ENCODE results near the gene LILRA5. TPM values are rescaled to one million over a fixed set of nuclear protein-coding genes. Genes with fewer than 3 reads are reported as not detected.
"Not testable (repeated sequence)": the region's sequence is repeated elsewhere in the genome, so short reads cannot be mapped to it uniquely, and the experiment has no call there.

The LILRA5 gene
- total RNA-seq: 1 to 10 TPM in 3 of 5 donors, not detected in 2; 2.6 to 8.5 (median 2.9) TPM
- polyA plus RNA-seq: 1 to 10 TPM; 1.1 to 2.9 (median 1.2) TPM
- long read RNA-seq, donor 1: 0 reads
- long read RNA-seq, donor 2: 0 reads
- long read RNA-seq, donor 3: 0 reads
- long read RNA-seq, donor 4: 0 reads
- long read RNA-seq, donor 5: 0 reads
- long read RNA-seq, donor 6: 0 reads
- long read RNA-seq, donor 7, partial matches to known transcripts: 0 of 1 reads
- long read RNA-seq, donor 7, other reads (novel, unspliced or antisense): 0 of 1 reads
- long read RNA-seq, donor 8: 0 reads
- long read RNA-seq, donor 9: 0 reads
- long read RNA-seq, donor 10: 0 reads

DNA sequence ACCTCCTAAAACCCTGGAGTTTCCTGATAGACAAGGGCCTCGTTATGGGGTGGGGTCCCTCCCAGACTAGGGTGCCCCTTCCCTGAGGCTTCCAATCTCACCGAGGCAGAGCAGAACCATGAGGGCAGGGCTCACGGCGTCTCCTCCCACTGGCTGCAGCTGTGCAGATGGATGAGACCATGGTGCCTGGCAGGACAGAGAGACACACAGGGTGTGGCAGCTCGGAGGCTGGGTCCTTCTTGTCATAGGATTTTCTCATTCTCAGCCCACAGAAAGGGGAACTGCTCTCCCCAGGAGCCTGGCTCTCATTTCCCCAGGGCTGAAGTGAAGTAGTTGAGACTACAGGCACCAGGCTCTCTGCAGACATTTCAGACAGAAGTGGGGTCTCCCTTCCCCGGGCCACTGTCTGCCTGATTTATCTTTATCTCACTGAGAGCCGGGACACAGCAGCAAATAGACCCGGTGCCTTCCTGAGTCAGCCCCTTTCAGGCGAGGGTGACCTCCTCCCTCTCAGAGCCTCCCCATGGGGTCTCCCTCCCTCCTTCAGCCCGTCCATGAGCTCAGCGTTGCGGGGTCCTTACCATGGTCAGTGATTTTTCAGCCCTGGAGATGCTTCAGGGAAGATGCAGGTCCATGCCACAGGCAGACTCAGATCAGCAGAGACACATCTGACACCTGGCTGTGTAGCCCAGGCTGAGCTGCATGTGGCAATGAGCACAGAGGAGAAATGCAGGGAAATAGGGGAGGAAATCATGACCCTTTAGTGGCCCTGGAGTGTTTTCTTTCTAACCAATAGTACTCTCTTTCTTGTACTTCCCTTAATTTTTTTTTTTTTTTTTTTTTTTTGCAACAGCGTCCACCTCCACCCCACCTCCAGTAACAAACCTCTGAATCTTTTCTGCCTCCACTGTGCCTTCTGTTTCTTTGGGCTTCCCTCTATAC, at the start of gene LILRA5:
Gene LILRA5 (minus strand): TSS at position 731 of the 942 bp plus-strand sequence. CDS start 147 bp downstream, at position 584.
- H3K27ac ChIP-seq: peak within 1 kb of the TSS in 2 of 5 donors; percentile 28 to 65
- WGBS, 5 donors: 32 to 54% (median 49%) methylated on average over 6 to 13 of the region's 13 CpGs

DNA sequence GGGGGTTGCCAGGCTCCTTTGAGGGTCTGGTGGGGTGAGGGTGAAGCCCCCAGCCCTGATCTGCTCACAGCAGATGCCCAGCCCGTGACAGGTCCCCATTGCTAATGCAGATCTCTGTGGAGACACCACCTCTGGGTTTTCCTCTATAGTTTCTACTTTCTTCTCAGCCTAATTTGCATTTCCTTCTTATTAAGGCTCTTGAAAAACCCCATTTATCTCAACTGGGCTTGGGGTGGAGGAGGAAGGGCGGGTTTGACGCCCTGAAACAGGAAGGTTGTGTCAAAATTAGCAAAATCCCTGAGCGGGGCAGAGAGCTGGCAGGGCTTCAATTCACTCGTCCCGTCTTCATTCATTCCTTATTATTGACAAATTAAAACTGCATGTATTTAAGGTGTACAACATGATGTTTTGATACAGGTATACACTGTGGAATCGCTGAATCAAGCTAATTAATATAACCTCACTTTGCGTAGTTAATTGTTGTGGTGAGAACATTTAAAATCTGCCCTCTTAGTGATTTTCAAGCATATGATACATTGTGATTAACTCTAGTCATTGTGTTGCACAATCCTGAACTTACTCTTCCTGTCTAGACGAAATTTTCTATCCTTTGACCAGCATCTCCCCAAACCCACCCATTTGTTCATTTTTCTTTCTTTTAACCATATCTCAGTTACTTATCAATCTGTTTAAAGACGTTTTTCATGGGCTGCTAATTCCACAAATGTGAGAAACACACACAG, 48.9 kb upstream of the LILRA5 start:
- peaks cover 0 to 27% (median 0%) of the 10 kb centered on the region in 3 donors for H3K27me3 ChIP-seq
- H3K36me3 ChIP-seq; H3K9me3 ChIP-seq; H3K4me1 ChIP-seq; DNase-seq; intact Hi-C loops (cut with DNase I; ENCODE audit: low total_unique reads): not testable (repeated sequence)
- 22 to 39% (median 32%) methylated on average over 5 to 8 of the region's 10 CpGs for WGBS, 5 donors
- peak overlapping the region in 2 of 5 donors; percentile 27 to 35 for H3K27ac ChIP-seq
- H3K4me3 ChIP-seq: peak overlapping the region in 2 of 4 donors; percentile 13 to 32

More for the DNA sequence above, at the start of gene LILRA5:
- Histone ChIP-seq H3K36me3 (no peaks in the 10 kb centered on the region), H3K4me1 (no peaks in the 10 kb centered on the region), H3K9me3 (no peaks in the 10 kb centered on the region), H3K4me3 (peak within 1 kb of the TSS in 1 of 4 donors; percentile 35), H3K27me3 (peaks cover 0 to 46% (median 4%) of the 10 kb centered on the region in 3 donors)
- intact Hi-C loops (cut with DNase I; ENCODE audit: low total_unique reads): no loop called here
- peak in 1 of 2 donors; percentile 14 for DNase-seq
- TF ChIP-seq, protein P1, sequence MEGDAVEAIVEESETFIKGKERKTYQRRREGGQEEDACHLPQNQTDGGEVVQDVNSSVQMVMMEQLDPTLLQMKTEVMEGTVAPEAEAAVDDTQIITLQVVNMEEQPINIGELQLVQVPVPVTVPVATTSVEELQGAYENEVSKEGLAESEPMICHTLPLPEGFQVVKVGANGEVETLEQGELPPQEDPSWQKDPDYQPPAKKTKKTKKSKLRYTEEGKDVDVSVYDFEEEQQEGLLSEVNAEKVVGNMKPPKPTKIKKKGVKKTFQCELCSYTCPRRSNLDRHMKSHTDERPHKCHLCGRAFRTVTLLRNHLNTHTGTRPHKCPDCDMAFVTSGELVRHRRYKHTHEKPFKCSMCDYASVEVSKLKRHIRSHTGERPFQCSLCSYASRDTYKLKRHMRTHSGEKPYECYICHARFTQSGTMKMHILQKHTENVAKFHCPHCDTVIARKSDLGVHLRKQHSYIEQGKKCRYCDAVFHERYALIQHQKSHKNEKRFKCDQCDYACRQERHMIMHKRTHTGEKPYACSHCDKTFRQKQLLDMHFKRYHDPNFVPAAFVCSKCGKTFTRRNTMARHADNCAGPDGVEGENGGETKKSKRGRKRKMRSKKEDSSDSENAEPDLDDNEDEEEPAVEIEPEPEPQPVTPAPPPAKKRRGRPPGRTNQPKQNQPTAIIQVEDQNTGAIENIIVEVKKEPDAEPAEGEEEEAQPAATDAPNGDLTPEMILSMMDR (IDR thresholded peaks at IDR 0.05): no peak
- TF ChIP-seq EP300 (IDR thresholded peaks at IDR 0.05): no peak
- TF ChIP-seq POLR2AphosphoS5 (IDR thresholded peaks at IDR 0.05): no peak
- no peak for TF ChIP-seq POLR2A (IDR thresholded peaks at IDR 0.05)

DNA sequence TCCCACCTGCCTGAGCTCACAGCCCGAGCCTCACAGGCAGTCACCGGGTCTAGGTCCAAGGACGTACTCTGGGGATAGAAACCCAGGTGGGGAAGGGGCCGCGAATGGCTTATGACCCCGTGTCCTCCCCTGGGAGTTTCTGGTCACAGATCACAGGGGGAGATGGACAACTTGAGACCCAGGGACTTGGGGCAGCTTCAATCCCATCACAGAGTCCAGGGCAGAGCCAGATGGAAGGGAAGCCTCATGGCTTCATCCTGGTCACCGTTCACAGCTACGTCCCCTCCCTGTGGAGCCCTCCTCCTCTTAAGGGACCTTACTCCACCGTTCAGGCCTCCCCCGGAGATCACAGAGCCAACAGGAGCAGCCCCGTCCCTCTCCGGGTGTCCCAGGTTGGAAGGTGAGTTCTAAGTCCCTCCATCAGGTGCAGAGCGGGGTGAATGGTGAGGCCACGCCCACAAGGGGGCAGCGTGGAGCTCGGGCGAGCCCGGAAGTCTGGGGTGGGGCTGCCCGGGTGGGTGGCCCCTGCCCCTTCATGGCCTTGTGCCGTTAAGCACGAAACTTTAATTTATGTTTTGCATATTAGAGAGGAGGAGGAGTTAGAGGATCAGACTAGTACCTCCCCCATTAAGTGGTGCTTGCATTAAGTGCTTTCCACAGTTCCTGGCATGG, 46.3 kb upstream of the LILRA5 start:
- peaks cover 0 to 24% (median 0%) of the 10 kb centered on the region in 3 donors for H3K27me3 ChIP-seq
- H3K4me3 ChIP-seq; H3K4me1 ChIP-seq; intact Hi-C loops (cut with DNase I; ENCODE audit: low total_unique reads); H3K27ac ChIP-seq; H3K9me3 ChIP-seq: not testable (repeated sequence)
- TF ChIP-seq, protein P1 (IDR thresholded peaks at IDR 0.05): peak in 1 of 7 experiments; percentile 26
- WGBS, 5 donors: 21 to 64% (median 25%) methylated on average over 6 to 15 of the region's 21 CpGs
- peak in 1 of 2 donors; percentile 48 for DNase-seq
- peaks cover 0 to 21% (median 0%) of the 10 kb centered on the region in 4 donors for H3K36me3 ChIP-seq

DNA sequence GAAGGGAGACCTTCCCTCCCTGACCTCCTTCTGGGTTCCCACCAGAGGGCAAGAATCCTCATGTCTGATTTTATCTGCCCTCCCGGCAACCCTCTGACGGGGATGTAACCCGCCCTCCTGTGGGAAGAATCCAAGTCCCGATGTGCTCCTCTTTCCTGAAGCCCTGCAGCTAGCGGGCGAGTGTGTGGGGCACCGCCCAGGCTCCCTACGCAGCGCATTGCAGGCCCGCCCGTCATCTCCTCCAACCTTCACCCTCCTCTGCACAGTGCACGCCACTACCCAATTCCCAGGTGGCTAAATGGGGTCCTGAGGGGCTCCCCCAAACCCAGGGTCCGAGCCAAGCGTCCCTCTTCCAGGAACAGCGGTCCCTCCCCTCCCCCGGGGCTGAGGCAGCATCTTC, 44.4 kb upstream of the LILRA5 start:
- no peak for TF ChIP-seq EP300 (IDR thresholded peaks at IDR 0.05)
- TF ChIP-seq POLR2AphosphoS5 (IDR thresholded peaks at IDR 0.05): no peak
- TF ChIP-seq POLR2A (IDR thresholded peaks at IDR 0.05): no peak
- TF ChIP-seq, protein P1 (IDR thresholded peaks at IDR 0.05): no peak
- H3K4me3 ChIP-seq: no peak overlapping the region
- H3K27ac ChIP-seq: no peak overlapping the region
- peaks cover 0 to 24% (median 0%) of the 10 kb centered on the region in 3 donors for H3K27me3 ChIP-seq
- peaks cover 0 to 21% (median 0%) of the 10 kb centered on the region in 4 donors for H3K36me3 ChIP-seq
- intact Hi-C loops (cut with DNase I; ENCODE audit: low total_unique reads): no loop called here
- DNase-seq: no peak
- WGBS, 5 donors: 68 to 84% (median 77%) methylated on average over 12 to 16 of the region's 16 CpGs
- H3K9me3 ChIP-seq: no peaks in the 10 kb centered on the region
- peaks cover 0 to 2% (median 0%) of the 10 kb centered on the region in 4 donors for H3K4me1 ChIP-seq
